Common myeloid progenitor, CD34-positive (primary cell): ENCODE results near the gene HECTD1.
"Not testable (repeated sequence)": the region's sequence is repeated elsewhere in the genome, so short reads cannot be mapped to it uniquely, and the experiment has no call there.

Experiments used
- CTCF ChIA-PET: fragments of 350-600 bp; sonication (Branson Sonifier 250); formaldehyde crosslinking; loops from one replicate; lab custom pipeline; 2021; ENCODE audit warnings: antibody characterized with exemption; lab: Charles Lee
- POLR2A ChIA-PET: fragments of 350-600 bp; sonication (Branson Sonifier 250); formaldehyde crosslinking; loops from one replicate; lab custom pipeline; 2021; ENCODE audit warnings: antibody characterized with exemption; lab: Charles Lee
- DNase-seq, 3 donors: peaks; one replicate each; pipeline versions ENCODE4 v3.0.0 to v3.0.0-alpha.2; 2013
- H3K27ac ChIP-seq, 2 experiments: 1 replicate in 1 of 2; 2 replicates in 1 of 2; pipeline ENCODE4 v1.7.0; 2013; ENCODE audit warnings: inconsistent platforms in 2 of 2, low read length in 2 of 2, mild to moderate bottlenecking in 2 of 2, low read depth in 1 of 2, moderate library complexity in 1 of 2; ENCODE audit not compliant: severe bottlenecking in 2 of 2, insufficient read depth in 1 of 2, poor library complexity in 1 of 2
- H3K27me3 ChIP-seq, 5 experiments: replicated peaks in 2 of 5; 1 replicate in 3 of 5; 2 replicates in 2 of 5; pipeline versions ENCODE4 v1.6.1 to v1.7.0; 2013; ENCODE audit warnings: low read length in 4 of 5, mild to moderate bottlenecking in 2 of 5, moderate library complexity in 2 of 5, inconsistent platforms in 1 of 5; ENCODE audit not compliant: insufficient read depth in 5 of 5, control insufficient read depth in 4 of 5
- H3K36me3 ChIP-seq, 4 experiments: 1 replicate in 2 of 4; 2 replicates in 2 of 4; pipeline versions ENCODE4 v1.6.1 to v1.7.0; 2013; ENCODE audit warnings: low read length in 3 of 4, control low read depth in 1 of 4, mild to moderate bottlenecking in 1 of 4; ENCODE audit not compliant: control insufficient read depth in 4 of 4, insufficient read depth in 4 of 4
- H3K4me1 ChIP-seq, 4 experiments: 1 replicate in 3 of 4; 2 replicates in 1 of 4; pipeline versions ENCODE4 v1.6.1 to v1.7.1; 2013; ENCODE audit warnings: low read length in 3 of 4, mild to moderate bottlenecking in 3 of 4, control low read depth in 1 of 4, inconsistent platforms in 1 of 4, moderate library complexity in 1 of 4; ENCODE audit not compliant: control insufficient read depth in 4 of 4, insufficient read depth in 4 of 4; ENCODE audit errors: control extremely low read depth in 1 of 4
- H3K4me3 ChIP-seq, 7 experiments: 1 replicate in 4 of 7; 2 replicates in 3 of 7; pipeline versions ENCODE4 v1.5.1 to v1.7.0; 2013; ENCODE audit warnings: mild to moderate bottlenecking in 7 of 7, low read length in 6 of 7, moderate library complexity in 6 of 7, inconsistent platforms in 2 of 7, low read depth in 2 of 7, control low read depth in 1 of 7; ENCODE audit not compliant: insufficient read depth in 4 of 7, control insufficient read depth in 1 of 7; ENCODE audit errors: extremely low read depth in 1 of 7
- H3K9me3 ChIP-seq, 5 experiments: 1 replicate in 4 of 5; 2 replicates in 1 of 5; pipeline versions ENCODE4 v1.6.1 to v1.7.1; 2013; ENCODE audit warnings: low read length in 4 of 5, mild to moderate bottlenecking in 2 of 5, inconsistent platforms in 1 of 5, low read depth in 1 of 5, moderate library complexity in 1 of 5; ENCODE audit not compliant: control insufficient read depth in 4 of 5, insufficient read depth in 2 of 5; ENCODE audit errors: control extremely low read depth in 1 of 5
- WGBS: methylation state at CpG from one replicate; pipeline ENCODE4 v1.1.5; 2013; ENCODE audit not compliant: insufficient coverage; 5-methylcytosine and 5-hydroxymethylcytosine counted together

HECTD1 gene

DNA sequence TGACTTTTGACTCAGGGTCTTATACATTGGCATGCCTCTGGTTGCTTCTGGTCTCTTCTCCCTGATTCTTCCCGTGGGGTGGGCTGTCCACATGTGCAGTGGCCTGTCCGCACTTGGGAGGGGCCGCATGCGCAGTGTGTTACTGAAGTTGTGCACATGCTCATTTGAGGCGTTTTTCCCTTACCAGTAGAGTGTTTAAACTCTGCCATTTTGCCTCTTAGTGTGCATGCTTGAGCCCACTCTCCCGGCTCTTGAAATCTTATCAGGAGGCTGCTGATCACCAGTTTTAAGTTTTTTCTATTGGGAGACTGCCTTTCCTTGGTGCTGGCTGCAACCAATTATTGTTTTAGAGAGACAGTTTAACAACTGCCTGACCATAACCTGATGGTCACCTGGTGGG, 32.1 kb upstream of the HECTD1 start:
- Histone ChIP-seq H3K27me3 (no peaks in the 10 kb centered on the region), H3K4me3 (no peak overlapping the region), H3K36me3 (no peaks in the 10 kb centered on the region), H3K9me3 (no peaks in the 10 kb centered on the region), H3K27ac (no peak overlapping the region), H3K4me1 (peaks cover 0 to 7% (median 0%) of the 10 kb centered on the region in 4 experiments)
- POLR2A ChIA-PET: no interaction called here
- DNase-seq: no peak
- CTCF ChIA-PET: no interaction called here
- 98% methylated on average over 5 of the region's 6 CpGs for WGBS

DNA sequence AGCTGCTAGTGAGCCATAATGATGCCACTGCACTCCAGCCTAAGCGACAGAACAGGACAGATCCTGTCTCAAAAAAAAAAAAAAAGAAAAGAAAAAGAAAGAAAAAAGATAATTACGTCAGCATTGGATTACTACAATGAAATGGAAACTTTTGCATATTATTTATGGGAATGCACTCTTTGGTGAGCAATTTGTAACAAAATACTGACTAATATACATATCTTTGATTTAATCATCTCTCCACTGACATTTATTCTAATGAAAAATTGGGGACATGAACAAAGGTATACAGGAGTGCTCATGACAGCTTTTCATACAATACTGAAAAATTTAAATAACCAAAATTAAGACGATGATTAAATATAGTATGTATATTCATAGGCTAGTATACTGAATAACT, 27.9 kb upstream of the HECTD1 start:
- DNase-seq: no peak
- H3K27ac ChIP-seq: no peak overlapping the region
- WGBS: no CpG with 5 or more reads among the region's 3 CpGs
- no peaks in the 10 kb centered on the region for H3K4me1 ChIP-seq
- ChIA-PET CTCF (no interaction called here), POLR2A (no interaction called here)
- no peaks in the 10 kb centered on the region for H3K9me3 ChIP-seq
- H3K27me3 ChIP-seq: no peaks in the 10 kb centered on the region
- H3K4me3 ChIP-seq: no peak overlapping the region
- H3K36me3 ChIP-seq: no peaks in the 10 kb centered on the region

DNA sequence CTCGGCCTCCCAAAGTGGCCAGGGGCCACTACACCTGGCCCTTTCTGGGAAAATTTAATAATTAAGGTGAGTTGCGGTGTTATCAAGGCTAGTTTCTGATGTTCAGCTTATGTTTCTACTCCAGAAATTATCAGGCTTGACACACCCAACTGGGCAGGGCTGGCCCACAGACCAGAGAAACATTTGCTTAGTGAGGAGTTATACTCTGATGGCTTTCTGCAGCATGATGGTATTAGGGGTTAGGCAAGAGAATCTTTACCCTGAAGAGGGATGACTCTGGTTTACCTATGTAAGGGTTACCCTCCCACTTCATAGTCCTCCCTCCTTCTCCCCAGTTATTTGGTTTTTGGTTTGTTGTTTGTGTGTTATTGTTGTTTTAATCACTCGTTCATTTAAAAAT, 24.5 kb upstream of the HECTD1 start:
- H3K4me1 ChIP-seq: peaks cover 5 to 11% (median 6%) of the 10 kb centered on the region in 4 experiments
- H3K27me3 ChIP-seq: no peaks in the 10 kb centered on the region
- WGBS: no CpG with 5 or more reads among the region's 3 CpGs
- H3K27ac ChIP-seq: no peak overlapping the region
- H3K4me3 ChIP-seq: no peak overlapping the region
- ChIA-PET CTCF (interaction anchor here (1.6 kb wide), 1 partner anchor 66 kb away, joined by 5 read pairs; no protein-coding TSS in a partner anchor), POLR2A (no interaction called here)
- no peaks in the 10 kb centered on the region for H3K36me3 ChIP-seq
- no peak for DNase-seq
- H3K9me3 ChIP-seq: no peaks in the 10 kb centered on the region

GRCh38 chr14:31231272-31231671, 23.7 kb upstream of the HECTD1 start:
- H3K9me3 ChIP-seq, H3K36me3 ChIP-seq, H3K4me3 ChIP-seq, DNase-seq, H3K27ac ChIP-seq, POLR2A ChIA-PET, H3K27me3 ChIP-seq: not testable (repeated sequence)
- CTCF ChIA-PET: interaction anchor here (1.6 kb wide), 1 partner anchor 67 kb away, joined by 5 read pairs; no protein-coding TSS in a partner anchor
- no CpG with 5 or more reads among the region's 2 CpGs for WGBS
- peaks cover 5 to 11% (median 6%) of the 10 kb centered on the region in 4 experiments for H3K4me1 ChIP-seq

- DNase-seq: no peak
- H3K4me1 ChIP-seq: peaks cover 5 to 11% (median 6%) of the 10 kb centered on the region in 4 experiments
- H3K9me3 ChIP-seq: no peaks in the 10 kb centered on the region
- H3K27ac ChIP-seq: no peak overlapping the region
- no peaks in the 10 kb centered on the region for H3K27me3 ChIP-seq
- H3K36me3 ChIP-seq: no peaks in the 10 kb centered on the region
- POLR2A ChIA-PET: no interaction called here
- CTCF ChIA-PET: no interaction called here
- no peak overlapping the region for H3K4me3 ChIP-seq
- WGBS: no CpG with 5 or more reads among the region's 1 CpG
These were observed 23.0 kb upstream of the HECTD1 start for GRCh38 chr14:31230573-31230958.

DNA sequence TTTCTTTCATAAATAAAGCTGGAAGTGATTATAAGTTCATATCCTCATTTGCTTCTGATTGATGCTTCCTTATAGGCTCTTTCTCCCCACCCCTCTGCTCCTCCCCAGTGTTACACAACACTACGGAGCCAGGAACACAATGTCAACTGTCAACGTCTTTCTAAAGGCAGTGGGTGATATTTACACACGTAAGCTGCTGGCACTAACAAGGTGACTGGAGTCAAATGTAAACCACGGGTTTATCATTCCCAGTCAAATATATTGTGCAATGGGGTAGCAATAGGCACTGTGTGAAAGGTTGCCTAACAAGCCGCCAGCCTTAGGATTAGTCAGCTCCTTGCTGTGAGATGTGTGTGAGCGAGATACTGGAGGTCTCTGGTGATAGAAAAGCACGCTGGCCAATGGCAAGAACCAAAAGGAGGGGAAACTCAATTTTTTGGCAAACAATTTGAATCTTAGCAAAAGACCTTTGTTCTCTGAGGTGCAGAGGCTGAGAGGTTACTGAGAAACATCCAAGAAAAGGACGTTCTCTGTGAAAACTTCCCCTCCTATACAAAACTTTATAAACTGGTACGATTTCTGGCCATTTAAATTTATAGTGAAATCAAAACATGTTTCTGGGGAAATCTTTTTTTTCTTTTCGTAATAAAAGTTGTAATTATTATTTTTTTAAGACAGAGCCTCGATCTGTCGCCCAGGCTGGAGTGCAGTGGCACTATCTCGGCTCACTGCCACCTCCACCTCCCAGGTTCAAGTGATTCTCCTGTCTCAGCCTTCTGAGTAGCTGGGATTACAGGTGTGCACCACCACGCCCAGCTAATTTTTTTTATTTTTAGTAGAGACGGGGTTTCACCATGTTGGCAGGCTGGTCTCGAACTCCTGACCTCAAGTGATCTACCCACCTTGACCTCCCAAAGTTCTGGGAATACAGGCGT, 22.3 kb upstream of the HECTD1 start:
- H3K27me3 ChIP-seq: no peaks in the 10 kb centered on the region
- peak; percentile 56 to 86 (median 79) for DNase-seq
- peaks cover 5 to 11% (median 6%) of the 10 kb centered on the region in 4 experiments for H3K4me1 ChIP-seq
- WGBS: 47% methylated on average over 12 of the region's 17 CpGs
- ChIA-PET POLR2A (no interaction called here), CTCF (no interaction called here)
- H3K27ac ChIP-seq: no peak overlapping the region
- peak overlapping the region in 5 of 7 experiments; percentile 29 to 77 (median 55) for H3K4me3 ChIP-seq
- no peaks in the 10 kb centered on the region for H3K9me3 ChIP-seq
- no peaks in the 10 kb centered on the region for H3K36me3 ChIP-seq

DNA sequence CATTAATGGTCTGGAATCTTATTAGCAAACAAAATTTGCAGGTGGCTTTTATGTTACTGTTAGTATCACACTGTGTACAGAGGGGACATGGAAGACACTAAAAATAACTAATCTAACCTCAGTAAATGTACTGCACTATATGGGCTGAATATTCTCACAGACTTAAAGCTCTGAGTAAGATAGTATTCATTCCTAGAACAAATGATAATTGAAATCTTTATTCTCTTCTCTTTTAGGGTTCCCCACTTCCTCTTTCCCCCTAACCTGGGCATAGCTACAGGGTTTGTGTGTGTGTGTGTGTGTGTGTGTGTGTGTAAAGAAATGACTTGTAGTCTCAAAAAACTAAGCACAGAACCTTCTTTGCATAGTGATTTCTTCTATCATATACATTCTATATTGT, 21.4 kb upstream of the HECTD1 start:
- H3K27me3 ChIP-seq: no peaks in the 10 kb centered on the region
- CTCF ChIA-PET: no interaction called here
- H3K9me3 ChIP-seq: no peaks in the 10 kb centered on the region
- H3K36me3 ChIP-seq: no peaks in the 10 kb centered on the region
- DNase-seq: peak in 2 of 3 donors; percentile 54 to 67
- peaks cover 5 to 11% (median 6%) of the 10 kb centered on the region in 4 experiments for H3K4me1 ChIP-seq
- POLR2A ChIA-PET: no interaction called here
- no peak overlapping the region for H3K4me3 ChIP-seq
- no peak overlapping the region for H3K27ac ChIP-seq
